Muscle of leg (tissue), 11 donors: Measurements from ENCODE around the gene MEIS2. TPM values are rescaled to one million over a fixed set of nuclear protein-coding genes. Genes with fewer than 3 reads are reported as not detected.

ENCODE experiments used
- DNase-seq: peaks from one replicate; pipeline ENCODE4 v3.0.0; 2013
- H3K27ac ChIP-seq: one replicate; pipeline ENCODE4 v1.5.1; 2013; ENCODE audit warnings: mild to moderate bottlenecking, low read length, control low read depth
- H3K27me3 ChIP-seq: one replicate; pipeline ENCODE4 v1.6.1; 2013; ENCODE audit warnings: low read length; ENCODE audit not compliant: control insufficient read depth, insufficient read depth
- H3K36me3 ChIP-seq: one replicate; pipeline ENCODE4 v1.6.1; 2013; ENCODE audit warnings: low read length; ENCODE audit not compliant: control insufficient read depth, insufficient read depth
- H3K4me1 ChIP-seq: one replicate; pipeline ENCODE4 v1.6.1; 2013; ENCODE audit warnings: low read length; ENCODE audit not compliant: control insufficient read depth, insufficient read depth
- H3K4me3 ChIP-seq: one replicate; pipeline ENCODE4 v1.5.1; 2013; ENCODE audit warnings: low read length, control low read depth
- H3K9me3 ChIP-seq: replicated peaks from 2 replicates; pipeline ENCODE4 v1.6.1; 2013; ENCODE audit warnings: low read depth, low read length; ENCODE audit not compliant: control insufficient read depth
- WGBS: methylation state at CpG from one replicate; pipeline ENCODE4 v1.1.5; 2013; ENCODE audit warnings: missing lambda C conversion rate; ENCODE audit not compliant: insufficient coverage; 5-methylcytosine and 5-hydroxymethylcytosine counted together
- polyA plus RNA-seq, 8 donors: library from polyadenylated mRNA; unstranded; fragments of 120-200 nt; gene quantifications; one replicate each; pipeline versions ENCODE4 v1.2.1 to v1.2.3, GENCODE V29; 2013; ENCODE audit warnings: inconsistent platforms in 1 of 8, low replicate concordance in 1 of 8; ENCODE audit not compliant: insufficient read length in 8 of 8, insufficient read depth in 1 of 8
- total RNA-seq: library from RNA; stranded (reverse); fragments of 120-200 nt; gene quantifications from one replicate; pipeline ENCODE4 v1.2.4, GENCODE V29; 2013

The MEIS2 gene
- total and polyA plus RNA-seq, 9 donors, result 3.8 to 13.9 (median 7.0) TPM

GRCh38 chr15:37090543-37091175, 9.7 kb downstream of the MEIS2 start:
- Histone ChIP-seq H3K36me3 (peaks cover 2% of the 10 kb centered on the region), H3K4me3 (no peak overlapping the region), H3K27me3 (peaks cover 21% of the 10 kb centered on the region), H3K9me3 (no peaks in the 10 kb centered on the region), H3K27ac (no peak overlapping the region), H3K4me1 (peaks cover 5% of the 10 kb centered on the region)
- DNase-seq, result no peak
- WGBS, result no CpG with 5 or more reads among the region's 3 CpGs

DNA sequence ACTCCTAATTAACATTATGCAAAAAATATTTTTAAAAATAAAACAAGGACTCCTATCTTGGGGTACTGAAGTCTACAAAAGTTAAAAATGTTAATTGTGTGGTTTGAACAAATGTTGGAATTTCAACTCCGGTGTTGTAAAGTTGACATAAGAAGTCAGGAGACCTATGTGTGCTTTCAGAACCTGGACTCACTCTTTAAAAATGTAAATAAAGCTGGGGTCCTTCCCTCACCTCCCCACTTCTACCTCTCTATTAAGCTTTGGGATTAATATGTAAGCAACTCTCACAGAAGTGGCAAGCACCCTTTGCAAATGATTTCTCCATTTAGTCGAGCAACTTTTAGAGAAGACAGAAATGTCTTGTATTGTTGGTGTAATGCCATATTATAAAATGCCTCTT, 11.9 kb downstream of the MEIS2 start:
- peaks cover 5% of the 10 kb centered on the region for H3K27me3 ChIP-seq
- no CpG with 5 or more reads among the region's 2 CpGs for WGBS
- H3K9me3 ChIP-seq, result no peaks in the 10 kb centered on the region
- H3K4me3 ChIP-seq, result no peak overlapping the region
- peaks cover under 1% of the 10 kb centered on the region for H3K36me3 ChIP-seq
- no peaks in the 10 kb centered on the region for H3K4me1 ChIP-seq
- DNase-seq, result no peak
- H3K27ac ChIP-seq, result no peak overlapping the region

GRCh38 chr15:37087131-37087588, 13.2 kb downstream of the MEIS2 start:
- Histone ChIP-seq H3K4me1 (no peaks in the 10 kb centered on the region), H3K27ac (no peak overlapping the region), H3K4me3 (no peak overlapping the region), H3K9me3 (no peaks in the 10 kb centered on the region), H3K36me3 (no peaks in the 10 kb centered on the region), H3K27me3 (peaks cover 4% of the 10 kb centered on the region)
- no peak for DNase-seq
- WGBS, result 67% methylated on average over 2 of the region's 4 CpGs

GRCh38 chr15:37086521-37086920, 13.8 kb downstream of the MEIS2 start:
- no peak overlapping the region for H3K27ac ChIP-seq
- no peaks in the 10 kb centered on the region for H3K4me1 ChIP-seq
- no peak overlapping the region for H3K4me3 ChIP-seq
- H3K27me3 ChIP-seq, result peaks cover 4% of the 10 kb centered on the region
- no peaks in the 10 kb centered on the region for H3K36me3 ChIP-seq
- DNase-seq, result no peak
- H3K9me3 ChIP-seq, result no peaks in the 10 kb centered on the region
- WGBS, result no CpG with 5 or more reads among the region's 1 CpG

- no peaks in the 10 kb centered on the region for H3K36me3 ChIP-seq
- WGBS, result no CpG with 5 or more reads among the region's 3 CpGs
- no peak overlapping the region for H3K27ac ChIP-seq
- peaks cover 4% of the 10 kb centered on the region for H3K27me3 ChIP-seq
- H3K4me3 ChIP-seq, result no peak overlapping the region
- no peak for DNase-seq
- no peaks in the 10 kb centered on the region for H3K4me1 ChIP-seq
- H3K9me3 ChIP-seq, result no peaks in the 10 kb centered on the region
These were observed 14.2 kb downstream of the MEIS2 start for GRCh38 chr15:37086120-37086519.

- H3K4me1 ChIP-seq, result no peaks in the 10 kb centered on the region
- WGBS, result 40% methylated on average over 1 of the region's 3 CpGs
These were observed 15.7 kb downstream of the MEIS2 start for GRCh38 chr15:37084602-37085001.

DNA sequence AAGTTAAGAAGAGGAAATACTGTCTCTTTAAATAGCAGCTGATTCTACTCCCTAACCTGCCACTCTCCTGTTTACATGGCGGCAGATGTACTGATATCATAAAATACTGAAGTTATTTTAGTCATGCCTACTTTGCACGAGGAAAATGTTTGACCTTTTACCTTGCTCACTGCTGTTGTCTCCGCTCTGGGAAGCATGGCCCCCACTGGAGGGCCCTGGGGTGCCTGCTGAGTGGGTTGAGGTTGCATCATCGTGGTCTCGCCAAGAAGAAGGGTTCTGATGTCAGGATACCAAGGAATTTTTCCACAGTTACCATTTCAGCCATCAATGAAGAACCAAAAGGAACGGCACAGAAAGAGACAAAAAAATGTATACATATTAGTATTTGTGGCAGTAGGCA, 16.7 kb downstream of the MEIS2 start:
- Histone ChIP-seq H3K4me1 (no peaks in the 10 kb centered on the region), H3K4me3 (no peak overlapping the region), H3K9me3 (no peaks in the 10 kb centered on the region), H3K27me3 (no peaks in the 10 kb centered on the region), H3K36me3 (no peaks in the 10 kb centered on the region), H3K27ac (no peak overlapping the region)
- WGBS, result 80% methylated on average over 1 of the region's 6 CpGs
- DNase-seq, result no peak

More at GRCh38 chr15:37084602-37085001, 15.7 kb downstream of the MEIS2 start:
- H3K27ac ChIP-seq, result no peak overlapping the region
- H3K9me3 ChIP-seq, result no peaks in the 10 kb centered on the region
- no peak overlapping the region for H3K4me3 ChIP-seq
- DNase-seq, result no peak
- no peaks in the 10 kb centered on the region for H3K36me3 ChIP-seq
- H3K27me3 ChIP-seq, result no peaks in the 10 kb centered on the region

DNA sequence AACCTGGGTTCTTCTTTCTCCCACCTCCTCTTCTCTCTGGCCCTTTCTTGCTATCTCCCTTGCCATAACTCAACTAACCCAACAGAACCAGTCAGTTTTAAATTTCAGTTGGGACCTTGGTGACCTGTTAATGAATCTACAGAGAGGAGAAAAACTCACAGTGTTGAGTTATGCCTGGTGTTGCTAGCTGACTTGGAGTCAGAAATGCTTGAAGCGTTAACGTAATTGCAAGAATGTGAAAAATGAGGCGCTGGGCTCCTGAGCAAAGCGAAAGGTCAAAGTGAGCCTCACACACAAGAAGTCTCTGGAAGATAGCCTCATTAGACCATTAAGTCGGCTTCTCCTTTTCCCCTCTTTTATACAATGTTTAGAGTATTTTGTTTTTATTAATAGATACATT, 18.4 kb downstream of the MEIS2 start:
- H3K4me1 ChIP-seq, result no peaks in the 10 kb centered on the region
- H3K9me3 ChIP-seq, result no peaks in the 10 kb centered on the region
- no peaks in the 10 kb centered on the region for H3K27me3 ChIP-seq
- H3K36me3 ChIP-seq, result no peaks in the 10 kb centered on the region
- no CpG with 5 or more reads among the region's 5 CpGs for WGBS
- no peak for DNase-seq
- no peak overlapping the region for H3K27ac ChIP-seq
- no peak overlapping the region for H3K4me3 ChIP-seq

- H3K4me1 ChIP-seq, result no peaks in the 10 kb centered on the region
- H3K9me3 ChIP-seq, result no peaks in the 10 kb centered on the region
- H3K4me3 ChIP-seq, result no peak overlapping the region
- no peaks in the 10 kb centered on the region for H3K36me3 ChIP-seq
- no peaks in the 10 kb centered on the region for H3K27me3 ChIP-seq
- DNase-seq, result peak; percentile 32
- peak overlapping the region; percentile 72 for H3K27ac ChIP-seq
- 25% methylated on average over 1 of the region's 5 CpGs for WGBS
These were observed 20.0 kb downstream of the MEIS2 start for GRCh38 chr15:37080261-37080921.

DNA sequence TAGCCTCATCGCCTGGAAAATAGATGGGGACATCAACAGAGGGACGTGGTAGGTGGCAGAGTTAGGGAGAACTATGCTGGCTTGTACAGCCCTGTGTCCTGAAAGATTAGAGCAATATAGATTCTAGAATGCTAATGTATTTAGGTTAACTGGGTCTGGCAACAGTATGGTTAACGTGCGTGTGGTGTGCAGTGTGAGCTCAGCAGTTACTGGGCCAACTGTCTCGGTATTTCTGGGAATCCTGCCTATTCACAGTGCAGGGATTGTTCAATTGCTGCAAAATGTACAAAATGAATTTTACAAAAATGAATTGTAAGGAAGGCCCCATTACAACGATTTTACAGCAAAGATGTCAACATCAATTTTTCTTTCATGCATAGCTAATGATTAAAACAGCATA, 20.6 kb downstream of the MEIS2 start:
- Histone ChIP-seq H3K27me3 (no peaks in the 10 kb centered on the region), H3K36me3 (no peaks in the 10 kb centered on the region), H3K4me3 (no peak overlapping the region), H3K4me1 (no peaks in the 10 kb centered on the region), H3K27ac (peak overlapping the region; percentile 72), H3K9me3 (no peaks in the 10 kb centered on the region)
- peak; percentile 97 for DNase-seq
- 26% methylated on average over 3 of the region's 6 CpGs for WGBS
